Tibial nerve (tissue), 4 donors: ENCODE data around the gene BBS4. TPM values are rescaled to one million over a fixed set of nuclear protein-coding genes. Genes with fewer than 3 reads are reported as not detected.

Experiments
- DNase-seq, 2 donors: peaks; one replicate each; pipeline ENCODE4 v3.0.0-alpha.2; 2019; ENCODE audit warnings: low spot score in 2 of 2
- H3K27ac ChIP-seq, 4 donors: fragments of 200-600 bp; sonication (generic) in 3 of 4; one replicate each; pipeline ENCODE4 v1.5.1; 2017 to 2019; ENCODE audit warnings: mild to moderate bottlenecking in 1 of 4
- H3K27me3 ChIP-seq, 2 donors: fragments of 200-600 bp; sonication (generic) in 1 of 2; one replicate each; pipeline versions ENCODE4 v1.5.1 to v1.6.0; 2017 to 2019
- H3K36me3 ChIP-seq, 3 donors: fragments of 200-600 bp; sonication (generic); one replicate each; pipeline ENCODE4 v1.5.1; 2018 to 2019
- H3K4me1 ChIP-seq, 4 donors: fragments of 200-600 bp; sonication (generic) in 3 of 4; one replicate each; pipeline ENCODE4 v1.5.1; 2017 to 2019
- H3K4me3 ChIP-seq, 4 donors: fragments of 200-600 bp; sonication (generic) in 3 of 4; one replicate each; pipeline ENCODE4 v1.5.1; 2017 to 2019; ENCODE audit warnings: mild to moderate bottlenecking in 1 of 4, moderate library complexity in 1 of 4
- H3K9me3 ChIP-seq, 4 donors: fragments of 200-600 bp; sonication (generic) in 3 of 4; one replicate each; pipeline ENCODE4 v1.5.1; 2017 to 2019
- EP300 ChIP-seq, 2 donors: sonication (generic); formaldehyde crosslinking; IDR thresholded peaks; one replicate each; pipeline ENCODE4 v1.6.1; 2017; ENCODE audit warnings: antibody characterized with exemption in 2 of 2, mild to moderate bottlenecking in 1 of 2
- POLR2A ChIP-seq, 2 donors: fragments of 450-650 bp; IDR thresholded peaks; one replicate each; pipeline ENCODE4 v1.6.1; 2017; ENCODE audit warnings: antibody characterized with exemption in 2 of 2, mild to moderate bottlenecking in 2 of 2, moderate library complexity in 2 of 2
- WGBS, 2 donors: methylation state at CpG; one replicate each; pipeline ENCODE4 v1.1.5; 2018; 5-methylcytosine and 5-hydroxymethylcytosine counted together
- total RNA-seq, 4 donors: library from RNA; depleted of rRNA; stranded (reverse); fragments of >200 nt; gene quantifications; one replicate each; pipeline ENCODE4 v1.1.0, GENCODE V29; 2016
- TF ChIP-seq, protein P1 (sequence below), 5 experiments: fragments of 200-600 bp in 3 of 5; fragments of 450-650 bp in 2 of 5; sonication (generic) in 3 of 5; IDR thresholded peaks; one replicate each; pipeline ENCODE4 v1.5.1; 2016 to 2019; ENCODE audit warnings: antibody characterized with exemption in 5 of 5, mild to moderate bottlenecking in 3 of 5, moderate library complexity in 2 of 5

BBS4 gene
- total RNA-seq, 4 donors from 2014 or later, result 28.4 to 63.3 (median 38.7) TPM

DNA sequence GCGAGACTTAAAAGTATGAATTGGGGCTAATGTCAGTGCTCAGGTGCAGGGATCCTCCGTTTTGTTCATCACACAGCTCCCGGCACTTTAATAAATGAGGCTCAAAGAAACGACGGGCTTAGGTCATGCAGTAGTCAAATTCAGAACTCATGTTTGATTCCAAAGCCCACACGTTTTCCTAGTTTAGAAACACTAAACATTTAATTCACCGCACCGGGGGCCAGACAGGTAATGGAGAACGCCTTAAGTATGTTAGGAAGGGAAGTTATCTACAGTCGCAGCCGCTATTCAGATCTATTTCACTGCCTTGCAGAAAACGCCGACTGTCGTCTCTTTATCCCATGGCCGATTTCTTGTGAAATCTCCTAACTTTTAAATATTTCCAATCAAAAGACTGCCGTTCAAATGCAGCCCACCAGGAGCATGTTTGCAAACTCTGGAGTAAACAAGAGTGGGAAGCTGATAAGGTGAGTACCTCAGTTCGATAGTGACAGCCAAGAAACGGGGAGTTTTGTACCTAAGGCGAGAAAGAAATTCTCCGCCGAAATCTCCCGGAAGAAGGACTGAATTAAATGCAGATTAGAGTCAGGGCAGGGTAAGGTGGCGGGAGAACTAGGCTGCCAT, 594 bp upstream of the BBS4 start:
- 25 to 28% methylated on average over 23 of the region's 23 CpGs for WGBS, 2 donors
- DNase-seq, result peak in 1 of 2 donors; percentile 6

DNA sequence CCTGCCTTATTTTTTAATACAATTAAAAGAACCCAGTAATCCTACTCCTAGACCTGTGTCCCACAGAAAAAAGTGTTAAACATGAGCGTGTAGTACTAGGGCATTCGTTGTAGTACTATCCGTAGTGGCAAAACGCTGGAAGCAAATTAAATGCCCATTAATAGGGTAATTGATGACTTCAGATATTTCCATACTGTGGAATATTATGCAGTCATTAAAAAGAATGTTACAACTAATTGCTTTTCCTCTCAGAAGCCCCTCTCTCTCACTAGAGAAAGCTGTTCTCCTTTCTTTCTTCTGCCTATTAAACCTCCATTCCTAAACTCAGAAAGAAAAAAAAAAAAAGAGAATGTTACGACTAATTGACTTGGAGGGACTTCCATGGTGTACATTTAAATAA, 2.7 kb downstream of the BBS4 start:
- H3K36me3 ChIP-seq, result no peaks in the 10 kb centered on the region
- no peaks in the 10 kb centered on the region for H3K27me3 ChIP-seq
- no peaks in the 10 kb centered on the region for H3K9me3 ChIP-seq
- H3K4me1 ChIP-seq, result peaks cover 0 to 13% (median 0%) of the 10 kb centered on the region in 4 donors
- H3K4me3 ChIP-seq, result no peak overlapping the region
- no peak overlapping the region for H3K27ac ChIP-seq
- WGBS, 2 donors, result 98% methylated on average over 5 of the region's 5 CpGs
- no peak for DNase-seq
- TF ChIP-seq EP300 (IDR thresholded peaks at IDR 0.05), result no peak
- no peak for TF ChIP-seq POLR2A (IDR thresholded peaks at IDR 0.05)

More for the DNA sequence above, 594 bp upstream of the BBS4 start:
- no peaks in the 10 kb centered on the region for H3K36me3 ChIP-seq
- no peaks in the 10 kb centered on the region for H3K27me3 ChIP-seq
- H3K4me1 ChIP-seq, result peaks cover 0 to 13% (median 0%) of the 10 kb centered on the region in 4 donors
- peak overlapping the region; percentile 62 to 81 (median 72) for H3K4me3 ChIP-seq
- no peaks in the 10 kb centered on the region for H3K9me3 ChIP-seq
- H3K27ac ChIP-seq, result peak overlapping the region; percentile 81 to 92 (median 90)
- TF ChIP-seq EP300 (IDR thresholded peaks at IDR 0.05) (no peak), POLR2A (IDR thresholded peaks at IDR 0.05) (no peak)
- TF ChIP-seq, protein P1, sequence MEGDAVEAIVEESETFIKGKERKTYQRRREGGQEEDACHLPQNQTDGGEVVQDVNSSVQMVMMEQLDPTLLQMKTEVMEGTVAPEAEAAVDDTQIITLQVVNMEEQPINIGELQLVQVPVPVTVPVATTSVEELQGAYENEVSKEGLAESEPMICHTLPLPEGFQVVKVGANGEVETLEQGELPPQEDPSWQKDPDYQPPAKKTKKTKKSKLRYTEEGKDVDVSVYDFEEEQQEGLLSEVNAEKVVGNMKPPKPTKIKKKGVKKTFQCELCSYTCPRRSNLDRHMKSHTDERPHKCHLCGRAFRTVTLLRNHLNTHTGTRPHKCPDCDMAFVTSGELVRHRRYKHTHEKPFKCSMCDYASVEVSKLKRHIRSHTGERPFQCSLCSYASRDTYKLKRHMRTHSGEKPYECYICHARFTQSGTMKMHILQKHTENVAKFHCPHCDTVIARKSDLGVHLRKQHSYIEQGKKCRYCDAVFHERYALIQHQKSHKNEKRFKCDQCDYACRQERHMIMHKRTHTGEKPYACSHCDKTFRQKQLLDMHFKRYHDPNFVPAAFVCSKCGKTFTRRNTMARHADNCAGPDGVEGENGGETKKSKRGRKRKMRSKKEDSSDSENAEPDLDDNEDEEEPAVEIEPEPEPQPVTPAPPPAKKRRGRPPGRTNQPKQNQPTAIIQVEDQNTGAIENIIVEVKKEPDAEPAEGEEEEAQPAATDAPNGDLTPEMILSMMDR (IDR thresholded peaks at IDR 0.05), result no peak

DNA sequence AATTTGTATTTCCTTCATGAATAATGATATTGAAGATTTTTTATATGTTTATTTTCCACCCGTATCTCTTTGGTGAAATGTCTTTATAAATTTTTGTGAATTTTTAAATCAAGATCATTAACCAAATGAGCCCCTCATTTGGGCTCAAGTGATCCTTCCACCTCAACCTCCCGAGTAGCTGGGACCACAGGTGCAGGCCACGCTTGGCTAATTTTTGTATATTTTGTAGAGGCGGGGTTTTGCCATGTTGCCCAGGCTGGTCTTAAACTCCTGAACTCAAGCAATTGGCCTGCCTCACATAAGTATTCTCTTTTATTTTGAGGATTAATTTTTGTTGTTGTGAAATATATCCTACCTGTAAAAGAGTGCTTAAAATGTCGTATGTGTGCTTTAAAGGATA, 4.9 kb downstream of the BBS4 start:
- Histone ChIP-seq H3K27ac (no peak overlapping the region), H3K4me1 (peaks cover 0 to 8% (median 0%) of the 10 kb centered on the region in 4 donors), H3K36me3 (no peaks in the 10 kb centered on the region), H3K27me3 (no peaks in the 10 kb centered on the region), H3K9me3 (no peaks in the 10 kb centered on the region), H3K4me3 (no peak overlapping the region)
- TF ChIP-seq, protein P1 (IDR thresholded peaks at IDR 0.05), result no peak
- TF ChIP-seq EP300 (IDR thresholded peaks at IDR 0.05) (no peak), POLR2A (IDR thresholded peaks at IDR 0.05) (no peak)
- 85 to 87% methylated on average over 5 of the region's 5 CpGs for WGBS, 2 donors
- no peak for DNase-seq

DNA sequence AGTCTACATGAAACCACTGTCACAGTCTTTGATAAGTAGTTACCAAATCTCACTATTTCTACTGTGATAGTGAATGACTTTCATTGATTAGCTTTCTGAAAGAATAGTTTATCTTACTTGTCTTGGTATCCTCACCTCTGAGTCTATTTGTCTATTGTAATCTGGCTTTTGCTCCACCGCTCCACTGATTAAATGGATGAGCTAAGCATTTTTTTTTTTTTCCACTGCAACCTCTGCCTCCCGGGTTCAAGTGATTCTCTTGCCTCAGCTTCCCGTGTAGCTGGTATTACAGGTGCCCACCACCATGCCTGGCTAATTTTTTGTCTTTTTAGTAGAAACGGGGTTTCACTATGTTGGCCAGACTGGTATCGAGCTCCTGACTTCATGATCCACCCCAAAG, 12.9 kb downstream of the BBS4 start:
- Histone ChIP-seq H3K27me3 (no peaks in the 10 kb centered on the region), H3K27ac (no peak overlapping the region), H3K9me3 (no peaks in the 10 kb centered on the region), H3K36me3 (peaks cover 0 to 10% (median 0%) of the 10 kb centered on the region in 3 donors), H3K4me1 (no peaks in the 10 kb centered on the region), H3K4me3 (no peak overlapping the region)
- 90 to 96% methylated on average over 5 of the region's 5 CpGs for whole genome bisulfite sequencing, 2 donors
- DNase-seq, result no peak
- TF ChIP-seq POLR2A (IDR thresholded peaks at IDR 0.05) (no peak), EP300 (IDR thresholded peaks at IDR 0.05) (no peak)
- TF ChIP-seq, protein P1 (IDR thresholded peaks at IDR 0.05), result no peak

DNA sequence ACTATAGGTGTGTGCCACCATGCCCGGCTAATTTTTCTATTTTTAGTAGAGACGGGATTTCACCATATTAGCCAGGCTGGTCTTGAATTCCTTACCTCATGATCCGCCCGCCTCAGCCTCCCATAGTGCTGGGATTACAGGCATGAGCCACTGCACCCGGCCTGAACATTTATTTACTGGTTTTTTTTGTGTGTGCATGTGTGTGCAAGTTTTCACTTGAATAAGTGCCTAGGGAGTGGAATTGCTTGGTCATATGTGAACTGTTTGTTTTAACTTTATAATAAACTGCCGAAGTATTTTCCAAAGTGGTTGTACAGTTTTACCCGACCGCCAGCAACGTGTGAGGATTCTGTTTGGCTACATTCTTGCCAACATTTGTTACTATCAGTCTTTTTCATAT, 14.1 kb downstream of the BBS4 start:
- no peaks in the 10 kb centered on the region for H3K27me3 ChIP-seq
- 92 to 94% methylated on average over 9 of the region's 9 CpGs for WGBS, 2 donors
- no peak overlapping the region for H3K4me3 ChIP-seq
- TF ChIP-seq EP300 (IDR thresholded peaks at IDR 0.05) (no peak), POLR2A (IDR thresholded peaks at IDR 0.05) (no peak)
- TF ChIP-seq, protein P1 (IDR thresholded peaks at IDR 0.05), result no peak
- no peak overlapping the region for H3K27ac ChIP-seq
- no peaks in the 10 kb centered on the region for H3K9me3 ChIP-seq
- peaks cover 0 to 10% (median 0%) of the 10 kb centered on the region in 3 donors for H3K36me3 ChIP-seq
- no peak for DNase-seq
- no peaks in the 10 kb centered on the region for H3K4me1 ChIP-seq
